Adipocyte (in vitro differentiated cells): ENCODE results near the gene PDP2.
"Not testable (repeated sequence)": the region's sequence is repeated elsewhere in the genome, so short reads cannot be mapped to it uniquely, and the experiment has no call there.

Experiments
- DNase-seq: peaks from one replicate; pipeline ENCODE4 v3.0.0-alpha.2; 2015; ENCODE audit warnings: low read depth
- H3K27me3 ChIP-seq: replicated peaks from 2 replicates; pipeline ENCODE4 v1.7.0; 2013; ENCODE audit warnings: mild to moderate bottlenecking, low read length, moderate library complexity; ENCODE audit not compliant: control insufficient read depth, insufficient read depth
- H3K36me3 ChIP-seq: 2 replicates; pipeline ENCODE4 v1.7.0; 2013; ENCODE audit warnings: low read length, mild to moderate bottlenecking, moderate library complexity; ENCODE audit not compliant: control insufficient read depth, insufficient read depth, severe bottlenecking
- H3K4me1 ChIP-seq: 2 replicates; pipeline ENCODE4 v1.7.0; 2013; ENCODE audit warnings: mild to moderate bottlenecking, low read length, moderate library complexity; ENCODE audit not compliant: control insufficient read depth, insufficient read depth
- H3K4me3 ChIP-seq: 2 replicates; pipeline ENCODE4 v1.7.0; 2013; ENCODE audit warnings: mild to moderate bottlenecking, low read length, moderate library complexity
- H3K9ac ChIP-seq: 2 replicates; pipeline ENCODE4 v1.7.0; 2013; ENCODE audit warnings: mild to moderate bottlenecking, low read length, moderate library complexity
- H3K9me3 ChIP-seq: 2 replicates; pipeline ENCODE4 v1.7.0; 2013; ENCODE audit warnings: mild to moderate bottlenecking, low read length, moderate library complexity; ENCODE audit not compliant: control insufficient read depth

PDP2 gene

DNA sequence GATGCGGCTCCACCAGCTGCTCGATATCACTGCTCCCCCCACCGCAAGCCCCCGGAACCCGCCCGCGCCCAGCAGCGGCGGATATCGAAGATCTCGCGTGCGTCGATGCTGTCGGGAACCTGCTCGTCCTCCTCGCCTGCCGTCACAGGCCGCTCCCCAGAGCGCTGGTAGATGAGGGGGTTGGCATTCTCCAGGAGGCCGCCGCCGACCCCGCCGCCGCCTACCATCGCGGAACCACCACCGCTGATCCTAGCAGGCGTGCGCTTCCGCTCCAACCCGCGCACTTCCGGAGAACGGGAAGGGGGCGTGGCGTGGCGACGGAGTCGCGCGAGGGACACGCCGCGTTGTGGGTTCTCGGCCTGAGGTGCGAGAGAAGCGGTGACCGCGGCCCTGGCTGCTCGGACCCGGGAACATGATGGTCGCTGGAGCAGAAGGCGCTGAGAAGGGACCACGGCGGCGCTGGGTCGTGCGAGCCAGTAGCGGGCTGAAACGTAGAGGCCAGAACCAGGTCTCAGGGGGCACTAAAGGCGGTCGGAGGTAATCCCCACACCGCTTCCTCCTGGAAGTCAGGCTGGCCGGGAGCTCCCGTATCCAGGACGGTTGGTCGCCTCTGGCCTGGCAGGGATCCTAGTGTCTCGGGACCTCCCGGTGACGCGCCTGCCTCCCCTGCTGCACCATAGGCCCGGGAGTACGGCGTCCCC lies 54.0 kb downstream of the PDP2 start, which contains the start of gene CIAO2B:
TSS of gene CIAO2B (minus strand) at position 265 of the 701 bp plus-strand sequence. CDS start at position 227, 38 bp downstream.
- Histone ChIP-seq H3K4me3 (peak within 1 kb of the TSS; percentile 100), H3K36me3 (peaks cover 14% of the 10 kb centered on the region), H3K9me3 (no peaks in the 10 kb centered on the region), H3K4me1 (peaks cover 30% of the 10 kb centered on the region), H3K9ac (peak within 1 kb of the TSS; percentile 100), H3K27me3 (no peaks in the 10 kb centered on the region)
- DNase-seq = peak; percentile 95

DNA sequence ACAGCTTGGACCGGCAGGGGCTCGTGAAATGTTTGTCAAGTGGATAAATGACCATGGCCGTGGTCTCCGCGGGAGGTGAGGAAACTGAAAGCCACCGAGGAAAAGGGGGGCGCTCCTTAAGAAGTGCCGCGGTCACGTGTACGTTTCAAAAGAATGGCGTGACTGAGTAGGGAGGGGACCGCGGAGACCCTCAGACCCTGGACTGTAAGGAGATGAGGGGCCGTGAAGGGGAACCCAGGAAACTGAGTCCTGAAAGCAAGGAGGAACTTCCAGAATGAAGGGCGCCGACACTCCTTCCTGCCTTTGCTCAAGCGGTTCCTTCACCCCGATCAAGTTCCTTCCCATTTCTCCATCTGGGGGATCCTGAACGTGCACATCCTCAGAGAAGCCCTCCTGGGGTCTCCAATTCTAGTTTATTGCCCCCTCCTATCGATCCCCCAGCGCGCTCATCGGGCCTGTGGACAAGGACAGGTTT lies 54.6 kb downstream of the PDP2 start:
- Histone ChIP-seq H3K9ac (peak overlapping the region; percentile 100), H3K4me1 (peaks cover 30% of the 10 kb centered on the region), H3K4me3 (peak overlapping the region; percentile 100), H3K36me3 (peaks cover 15% of the 10 kb centered on the region)
- DNase-seq, H3K9me3 ChIP-seq, H3K27me3 ChIP-seq: not testable (repeated sequence)

DNA sequence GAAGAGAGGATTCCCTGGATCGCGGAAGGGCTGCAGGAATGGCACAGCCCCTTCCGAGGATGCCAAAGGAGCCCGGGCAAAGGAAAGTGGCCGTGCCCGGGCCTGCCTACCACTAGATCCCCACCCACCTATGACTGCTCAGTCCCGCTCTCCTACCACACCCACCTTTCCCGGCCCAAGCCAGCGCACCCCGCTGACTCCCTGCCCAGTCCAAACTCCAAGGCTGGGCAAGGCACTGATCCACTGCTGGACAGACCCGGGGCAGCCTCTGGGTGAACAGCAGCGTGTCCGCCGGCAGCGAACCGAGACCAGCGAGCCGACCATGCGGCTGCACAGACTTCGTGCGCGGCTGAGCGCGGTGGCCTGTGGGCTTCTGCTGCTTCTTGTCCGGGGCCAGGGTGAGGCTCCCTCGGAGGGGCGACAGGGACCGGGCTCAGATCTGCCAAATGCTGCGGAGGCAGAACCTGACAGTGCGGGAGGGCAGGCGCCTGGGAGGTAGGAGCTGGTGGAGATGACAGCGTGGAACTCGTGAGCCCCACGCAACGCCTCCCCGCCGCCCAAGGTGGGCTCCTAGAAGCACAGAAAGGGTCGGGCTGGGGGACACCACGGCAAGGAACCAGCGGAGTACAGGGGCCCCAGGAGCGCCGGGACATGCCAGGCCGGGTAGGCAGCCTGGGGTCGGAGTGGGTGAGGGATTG lies 55.1 kb downstream of the PDP2 start, which contains the start of gene CES2:
TSS of gene CES2 (plus strand) at position 203 of the 698 bp plus-strand sequence. CDS start at position 323, 120 bp downstream.
- peaks cover 19% of the 10 kb centered on the region for H3K36me3 ChIP-seq

DNA sequence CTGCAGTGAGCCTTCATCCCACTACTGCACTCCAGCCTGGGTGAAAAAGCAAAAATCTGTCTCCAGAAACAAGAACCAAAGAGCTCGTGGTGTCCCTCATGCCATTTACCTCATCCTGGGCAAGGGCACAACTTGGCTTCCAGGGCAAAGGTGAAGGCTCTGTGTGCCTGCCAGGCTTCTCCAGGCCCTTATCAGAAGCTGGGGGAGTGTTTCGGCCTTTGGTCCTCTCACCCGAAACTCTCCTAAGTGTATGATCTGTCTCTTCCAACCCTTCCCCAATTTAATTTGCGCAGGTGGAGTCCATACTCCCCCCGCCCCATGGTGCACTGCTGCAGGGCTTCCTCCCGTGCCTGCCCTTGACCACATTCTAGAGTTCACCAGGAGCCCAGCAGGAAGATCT lies 56.1 kb downstream of the PDP2 start:
- Histone ChIP-seq H3K4me3 (peak overlapping the region; percentile 100), H3K9ac (peak overlapping the region; percentile 100), H3K27me3 (no peaks in the 10 kb centered on the region), H3K36me3 (peaks cover 29% of the 10 kb centered on the region), H3K9me3 (no peaks in the 10 kb centered on the region), H3K4me1 (peaks cover 24% of the 10 kb centered on the region)
- no peak for DNase-seq

More for the DNA sequence above, 55.1 kb downstream of the PDP2 start, which contains the start of gene CES2:
- Histone ChIP-seq H3K9me3 (no peaks in the 10 kb centered on the region), H3K4me3 (peak within 1 kb of the TSS; percentile 100), H3K27me3 (no peaks in the 10 kb centered on the region), H3K4me1 (peaks cover 26% of the 10 kb centered on the region), H3K9ac (peak within 1 kb of the TSS; percentile 100)
- DNase-seq = peak; percentile 70

DNA sequence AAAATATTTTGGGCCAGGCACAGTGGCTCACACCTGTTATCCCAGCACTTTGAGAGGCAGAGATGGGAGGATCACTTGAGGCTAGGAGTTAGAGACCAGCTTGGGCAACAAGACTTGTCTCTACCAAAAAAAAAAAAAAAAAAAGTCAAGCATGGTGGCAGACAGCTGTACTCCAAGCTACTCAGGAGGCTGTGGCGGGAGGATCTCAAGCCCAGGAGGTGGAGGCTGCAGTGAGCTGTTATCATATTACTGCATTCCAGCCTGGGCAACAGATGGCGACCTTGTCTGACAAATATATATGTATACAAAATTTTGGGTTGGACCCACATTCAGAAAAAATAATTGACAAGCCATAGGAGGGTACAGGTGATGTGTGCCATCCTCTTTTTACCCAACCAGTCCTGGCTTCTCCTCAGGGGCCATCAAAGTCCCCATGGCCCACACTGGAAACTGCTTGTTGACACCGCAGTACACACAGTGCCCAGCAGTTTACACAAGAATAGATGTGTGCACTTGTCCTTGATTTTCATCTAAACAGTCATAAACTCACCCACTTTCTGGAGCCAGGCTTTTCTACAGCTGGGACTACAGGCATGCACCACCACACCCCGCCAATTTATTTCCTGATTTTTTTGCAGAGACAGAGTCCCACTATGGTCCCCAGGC lies 56.7 kb downstream of the PDP2 start:
- peak overlapping the region; percentile 100 for H3K4me3 ChIP-seq
- no peak for DNase-seq

DNA sequence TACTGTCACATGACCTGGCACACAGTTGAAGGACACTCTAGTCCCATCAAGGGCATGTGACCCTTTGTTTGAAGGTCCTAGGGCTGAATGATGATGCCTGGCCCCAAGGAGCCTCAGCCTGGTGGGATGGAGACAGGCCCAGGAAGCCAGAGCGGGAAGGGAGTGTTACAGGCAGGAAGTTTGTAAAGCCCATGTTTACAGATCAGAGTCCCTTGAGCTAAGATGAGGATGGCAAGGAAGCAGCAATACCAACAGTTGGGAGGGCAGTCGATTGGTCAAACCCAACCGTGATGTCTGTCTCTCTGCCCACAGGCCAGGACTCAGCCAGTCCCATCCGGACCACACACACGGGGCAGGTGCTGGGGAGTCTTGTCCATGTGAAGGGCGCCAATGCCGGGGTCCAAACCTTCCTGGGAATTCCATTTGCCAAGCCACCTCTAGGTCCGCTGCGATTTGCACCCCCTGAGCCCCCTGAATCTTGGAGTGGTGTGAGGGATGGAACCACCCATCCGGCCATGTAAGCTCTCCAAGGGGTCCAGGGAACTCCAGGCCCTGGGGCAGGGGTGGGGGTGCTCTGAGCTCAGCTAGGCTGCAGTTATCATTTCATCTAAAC lies 57.5 kb downstream of the PDP2 start:
- no peak overlapping the region for H3K9ac ChIP-seq
- H3K36me3 ChIP-seq = peaks cover 43% of the 10 kb centered on the region
- no peak overlapping the region for H3K4me3 ChIP-seq
- peaks cover 24% of the 10 kb centered on the region for H3K4me1 ChIP-seq
- no peak for DNase-seq
- no peaks in the 10 kb centered on the region for H3K9me3 ChIP-seq
- no peaks in the 10 kb centered on the region for H3K27me3 ChIP-seq

More for the DNA sequence above, 56.7 kb downstream of the PDP2 start:
- Histone ChIP-seq H3K4me1 (peaks cover 24% of the 10 kb centered on the region), H3K27me3 (no peaks in the 10 kb centered on the region), H3K9me3 (no peaks in the 10 kb centered on the region), H3K36me3 (peaks cover 35% of the 10 kb centered on the region), H3K9ac (no peak overlapping the region)

DNA sequence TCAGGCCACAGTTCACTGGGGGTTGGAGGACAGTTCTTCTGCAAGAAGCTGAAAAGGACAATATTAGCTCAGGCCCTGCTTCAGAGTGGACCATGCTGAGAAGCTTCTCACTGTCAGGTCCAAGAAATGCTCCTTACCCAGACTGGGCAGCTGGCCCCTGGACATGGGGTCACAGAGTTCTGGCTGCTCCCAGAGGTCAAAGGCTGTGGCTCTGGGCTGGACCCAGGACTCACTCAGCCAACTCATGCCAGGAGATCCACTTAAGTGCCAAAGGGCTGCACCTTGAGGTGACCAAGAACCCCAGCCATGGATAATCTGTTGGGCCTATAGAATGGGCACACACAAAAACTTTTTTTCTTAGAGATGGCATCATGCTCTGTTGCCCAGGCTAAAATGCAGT lies 59.1 kb downstream of the PDP2 start:
- Histone ChIP-seq H3K4me3 (no peak overlapping the region), H3K9ac (no peak overlapping the region), H3K36me3 (peaks cover 56% of the 10 kb centered on the region), H3K4me1 (peaks cover 16% of the 10 kb centered on the region), H3K9me3 (no peaks in the 10 kb centered on the region), H3K27me3 (no peaks in the 10 kb centered on the region)
- no peak for DNase-seq

DNA sequence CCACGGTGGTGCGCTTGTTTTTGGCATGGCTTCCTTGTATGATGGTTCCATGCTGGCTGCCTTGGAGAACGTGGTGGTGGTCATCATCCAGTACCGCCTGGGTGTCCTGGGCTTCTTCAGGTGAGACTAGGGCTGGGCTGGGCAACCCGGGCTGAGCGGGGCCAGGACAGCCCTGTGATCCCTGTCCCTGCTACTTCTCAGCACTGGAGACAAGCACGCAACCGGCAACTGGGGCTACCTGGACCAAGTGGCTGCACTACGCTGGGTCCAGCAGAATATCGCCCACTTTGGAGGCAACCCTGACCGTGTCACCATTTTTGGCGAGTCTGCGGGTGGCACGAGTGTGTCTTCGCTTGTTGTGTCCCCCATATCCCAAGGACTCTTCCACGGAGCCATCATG lies 59.9 kb downstream of the PDP2 start:
- H3K9ac ChIP-seq = no peak overlapping the region
- H3K4me3 ChIP-seq = no peak overlapping the region
- DNase-seq = no peak
- peaks cover 56% of the 10 kb centered on the region for H3K36me3 ChIP-seq
- H3K4me1 ChIP-seq = peaks cover 16% of the 10 kb centered on the region
- no peaks in the 10 kb centered on the region for H3K27me3 ChIP-seq
- H3K9me3 ChIP-seq = no peaks in the 10 kb centered on the region
